Endometrial microvascular endothelial cells (primary cell): Measurements from ENCODE around the gene CLINT1. TPM values are rescaled to one million over a fixed set of nuclear protein-coding genes. Genes with fewer than 3 reads are reported as not detected.
"Not testable (repeated sequence)": the region's sequence is repeated elsewhere in the genome, so short reads cannot be mapped to it uniquely, and the experiment has no call there.

Experiments used
- in situ Hi-C: cut with HindIII; loops from 2 replicates; pipeline ENCODE4 v1.10.0; 2017; ENCODE audit warnings: low sequenced_read_pairs, low pct_unique_long_range_greater_than_20kb; ENCODE audit errors: inconsistent ontology term
- total RNA-seq: library from RNA; depleted of rRNA; stranded (reverse); fragments of >200 nt; gene quantifications from one replicate; pipeline ENCODE4 v1.2.3, GENCODE V29; 2015; ENCODE audit errors: inconsistent ontology term

CLINT1 gene
- total RNA-seq, 1 donor from 2014 or later, result 71.0 TPM

- in situ Hi-C loops, result no loop called here
These were observed 7.6 kb upstream of the CLINT1 start for GRCh38 chr5:157866536-157866935.

GRCh38 chr5:157865781-157866180 lies 6.8 kb upstream of the CLINT1 start:
- in situ Hi-C loops, result no loop called here

GRCh38 chr5:157864067-157864466 lies 5.1 kb upstream of the CLINT1 start:
- in situ Hi-C loops, result no loop called here

GRCh38 chr5:157862183-157862851 lies 3.4 kb upstream of the CLINT1 start:
- in situ Hi-C loops, result no loop called here

GRCh38 chr5:157860898-157861890 lies 2.2 kb upstream of the CLINT1 start:
- in situ Hi-C loops, result no loop called here

- in situ Hi-C loops, result no loop called here
These were observed 256 bp upstream of the CLINT1 start for GRCh38 chr5:157859227-157859575.

- in situ Hi-C loops, result no loop called here
These were observed 974 bp downstream of the CLINT1 start for GRCh38 chr5:157857816-157858526.

GRCh38 chr5:157855404-157855994 lies 3.4 kb downstream of the CLINT1 start:
- in situ Hi-C loops, result no loop called here

- in situ Hi-C loops, result not testable (repeated sequence)
These were observed 5.6 kb downstream of the CLINT1 start for GRCh38 chr5:157853365-157853764.

- in situ Hi-C loops, result no loop called here
These were observed 12.9 kb downstream of the CLINT1 start for GRCh38 chr5:157845914-157846598.

GRCh38 chr5:157842787-157843186 lies 16.2 kb downstream of the CLINT1 start:
- in situ Hi-C loops, result no loop called here

- in situ Hi-C loops, result no loop called here
These were observed 16.8 kb downstream of the CLINT1 start for GRCh38 chr5:157842185-157842584.

- in situ Hi-C loops, result no loop called here
These were observed 19.7 kb downstream of the CLINT1 start for GRCh38 chr5:157839157-157839795.

GRCh38 chr5:157836121-157836753 lies 22.7 kb downstream of the CLINT1 start:
- in situ Hi-C loops, result no loop called here

GRCh38 chr5:157835041-157835440 lies 23.9 kb downstream of the CLINT1 start:
- in situ Hi-C loops, result no loop called here

- in situ Hi-C loops, result no loop called here
These were observed 29.9 kb downstream of the CLINT1 start for GRCh38 chr5:157828944-157829639.
